T47D (cell line): ENCODE measurements around the gene RNF157.

Experiments used
- DNase-seq, 2 experiments: peaks; one replicate each; pipeline versions ENCODE4 v3.0.0 to v3.0.0-alpha.2; 2011 to 2012; ENCODE audit warnings: low read depth in 1 of 2, low spot score in 1 of 2
- JUND ChIP-seq: IDR thresholded peaks from 2 replicates; pipeline ENCODE4 v1.6.1; 2012; ENCODE audit warnings: low read depth
- in situ Hi-C: cut with HindIII; loops from 2 replicates; pipeline ENCODE4 v1.10.0; 2016; ENCODE audit warnings: low sequenced_read_pairs, low pct_unique_long_range_greater_than_20kb

The RNF157 gene

GRCh38 chr17:76137351-76138233 is 102.7 kb downstream of the RNF157 start:
- DNase-seq = no peak
- TF ChIP-seq JUND = no peak
- in situ Hi-C loops = no loop called here

GRCh38 chr17:76137001-76137350 is 103.3 kb downstream of the RNF157 start:
- no peak for DNase-seq
- TF ChIP-seq JUND = no peak
- in situ Hi-C loops = no loop called here

GRCh38 chr17:76136276-76137000 is 103.9 kb downstream of the RNF157 start:
- no peak for DNase-seq
- no peak for TF ChIP-seq JUND
- in situ Hi-C loops = no loop called here

GRCh38 chr17:76135810-76136188 is 104.5 kb downstream of the RNF157 start:
- in situ Hi-C loops = no loop called here
- no peak for TF ChIP-seq JUND
- DNase-seq = no peak

- in situ Hi-C loops = no loop called here
- no peak for DNase-seq
- no peak for TF ChIP-seq JUND
These were observed 105.1 kb downstream of the RNF157 start for GRCh38 chr17:76134911-76135809.

GRCh38 chr17:76132574-76133338 is 107.5 kb downstream of the RNF157 start:
- DNase-seq = peak in 1 of 2 experiments; percentile 88
- in situ Hi-C loops = no loop called here
- no peak for TF ChIP-seq JUND

- in situ Hi-C loops = no loop called here
- no peak for TF ChIP-seq JUND
- peak in 1 of 2 experiments; percentile 77 for DNase-seq
These were observed 108.4 kb downstream of the RNF157 start for GRCh38 chr17:76131692-76132573.

- no peak for TF ChIP-seq JUND
- no peak for DNase-seq
- in situ Hi-C loops = no loop called here
These were observed 109.1 kb downstream of the RNF157 start for GRCh38 chr17:76131051-76131691.

- no peak for TF ChIP-seq JUND
These were observed 109.8 kb downstream of the RNF157 start for GRCh38 chr17:76130473-76130872.

GRCh38 chr17:76125922-76126321 is 114.4 kb downstream of the RNF157 start:
- in situ Hi-C loops = no loop called here
- no peak for DNase-seq
- no peak for TF ChIP-seq JUND

More at GRCh38 chr17:76130473-76130872, 109.8 kb downstream of the RNF157 start:
- in situ Hi-C loops = no loop called here
- DNase-seq = no peak

GRCh38 chr17:76125391-76125675 is 115.0 kb downstream of the RNF157 start:
- TF ChIP-seq JUND = no peak
- no peak for DNase-seq
- in situ Hi-C loops = no loop called here
